Measurements from ENCODE around the gene BCAS3.

DNA sequence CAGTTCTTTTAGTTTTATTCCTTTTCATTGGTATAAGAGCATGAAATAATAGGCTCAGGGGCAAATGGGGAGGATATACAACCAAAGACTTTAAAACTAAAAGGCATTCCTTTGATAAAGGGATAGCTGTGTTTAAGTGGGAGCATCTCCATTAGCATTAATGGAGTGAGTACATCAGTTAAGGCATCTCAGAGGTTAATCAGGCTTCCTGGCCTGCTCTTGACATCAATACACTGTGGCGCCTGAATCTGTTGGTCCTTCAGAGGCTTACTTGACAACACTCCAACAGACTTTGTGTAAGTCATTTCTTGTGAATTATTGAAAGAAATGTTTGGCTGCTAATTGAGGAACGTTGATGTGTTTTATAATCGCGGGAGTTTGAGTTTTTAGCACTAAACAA lies 230.7 kb downstream of the BCAS3 start:
- TF ChIP-seq GATA3 (IDR thresholded peaks at IDR 0.05; ENCODE audit: low read depth, low read length) (no peak), GATA2 (IDR thresholded peaks at IDR 0.05; ENCODE audit: low read depth, low read length) (no peak)

Measured in SH-SY5Y (cell line).